ENCODE results near the gene EAF2.

Gene EAF2

GRCh38 chr3:121863801-121864200 is 28.8 kb downstream of the EAF2 start:
- no peaks in the 10 kb centered on the region for H3K79me2 ChIP-seq (ENCODE audit: control insufficient read depth, insufficient read depth, low read length)
- no peak overlapping the region for H3K23ac ChIP-seq (ENCODE audit: low read length)
- no peak overlapping the region for H2BK120ac ChIP-seq (ENCODE audit: low read depth, low read length)
- H3K4me3 ChIP-seq (ENCODE audit: low read length) = no peak overlapping the region
- no peak overlapping the region for H3K56ac ChIP-seq (ENCODE audit: low read length)
- no peaks in the 10 kb centered on the region for H3K79me1 ChIP-seq (ENCODE audit: low read length)
- H2BK15ac ChIP-seq (replicated peaks; ENCODE audit: low read depth) = no peak overlapping the region
- no peak overlapping the region for H3K4me2 ChIP-seq (ENCODE audit: low read length)
- H3K36me3 ChIP-seq (ENCODE audit: control insufficient read depth, insufficient read depth, low read length) = no peaks in the 10 kb centered on the region
- H2BK5ac ChIP-seq (ENCODE audit: low read length) = no peak overlapping the region
- H4K5ac ChIP-seq (ENCODE audit: low read length) = no peak overlapping the region
- no peak overlapping the region for H3K18ac ChIP-seq (ENCODE audit: low read length)
- H3K9ac ChIP-seq (ENCODE audit: low read length) = no peak overlapping the region
- H3K4ac ChIP-seq (ENCODE audit: low read depth, low read length) = no peak overlapping the region
- no peak overlapping the region for H2AK5ac ChIP-seq (ENCODE audit: low read length)
- no peaks in the 10 kb centered on the region for H3K4me1 ChIP-seq (ENCODE audit: control insufficient read depth, low read depth, low read length)
- no peak overlapping the region for H3K27ac ChIP-seq (ENCODE audit: low read depth, low read length)
- H4K8ac ChIP-seq (ENCODE audit: low read depth, low read length) = no peak overlapping the region
- DNase-seq = no peak
- H3K27me3 ChIP-seq (ENCODE audit: insufficient read depth, low read length, poor library complexity) = no peaks in the 10 kb centered on the region

DNA sequence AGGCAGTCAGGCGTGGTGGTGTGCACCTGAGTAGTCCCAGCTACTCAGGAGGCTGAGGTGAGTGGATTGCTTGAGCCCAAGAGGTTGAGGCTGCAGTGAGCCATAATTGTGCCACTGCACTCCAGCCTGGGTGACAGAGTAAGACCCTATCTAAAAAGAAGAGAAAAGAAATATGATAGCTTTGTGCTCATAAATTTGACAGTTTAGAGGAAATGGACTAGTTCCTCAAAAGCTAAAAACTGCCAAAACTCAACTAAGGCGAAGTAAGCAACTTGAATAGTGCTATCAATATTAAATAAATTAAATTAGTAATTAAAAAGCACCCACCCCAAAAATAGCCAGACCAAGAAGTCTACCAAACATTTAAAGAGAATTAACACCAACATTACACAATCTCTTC is 34.7 kb downstream of the EAF2 start:
- WGBS (ENCODE audit: extremely low coverage, insufficient coverage, low lambda C conversion rate) = no CpG with 5 or more reads among the region's 2 CpGs
- Histone ChIP-seq H3K27ac (ENCODE audit: low read depth, low read length) (no peak overlapping the region), H3K18ac (ENCODE audit: low read length) (no peak overlapping the region), H3K23ac (ENCODE audit: low read length) (no peak overlapping the region), H3K4me3 (ENCODE audit: low read length) (no peak overlapping the region), H2AK5ac (ENCODE audit: low read length) (no peak overlapping the region), H3K56ac (ENCODE audit: low read length) (no peak overlapping the region), H3K79me1 (ENCODE audit: low read length) (no peaks in the 10 kb centered on the region), H3K4me1 (ENCODE audit: control insufficient read depth, low read depth, low read length) (no peaks in the 10 kb centered on the region), H3K27me3 (ENCODE audit: insufficient read depth, low read length, poor library complexity) (no peaks in the 10 kb centered on the region), H4K5ac (ENCODE audit: low read length) (no peak overlapping the region), H3K79me2 (ENCODE audit: control insufficient read depth, insufficient read depth, low read length) (no peaks in the 10 kb centered on the region), H2BK120ac (ENCODE audit: low read depth, low read length) (no peak overlapping the region), H3K4me2 (ENCODE audit: low read length) (no peak overlapping the region), H2BK5ac (ENCODE audit: low read length) (no peak overlapping the region), H3K36me3 (ENCODE audit: control insufficient read depth, insufficient read depth, low read length) (no peaks in the 10 kb centered on the region), H3K9ac (ENCODE audit: low read length) (no peak overlapping the region), H2BK15ac (replicated peaks; ENCODE audit: low read depth) (no peak overlapping the region), H4K8ac (ENCODE audit: low read depth, low read length) (no peak overlapping the region), H3K4ac (ENCODE audit: low read depth, low read length) (no peak overlapping the region)
- DNase-seq = no peak

- Histone ChIP-seq H3K79me1 (ENCODE audit: low read length) (no peaks in the 10 kb centered on the region), H3K36me3 (ENCODE audit: control insufficient read depth, insufficient read depth, low read length) (no peaks in the 10 kb centered on the region), H3K23ac (ENCODE audit: low read length) (no peak overlapping the region), H2BK120ac (ENCODE audit: low read depth, low read length) (no peak overlapping the region), H3K4ac (ENCODE audit: low read depth, low read length) (no peak overlapping the region), H2AK5ac (ENCODE audit: low read length) (no peak overlapping the region), H4K8ac (ENCODE audit: low read depth, low read length) (no peak overlapping the region), H3K27me3 (ENCODE audit: insufficient read depth, low read length, poor library complexity) (no peaks in the 10 kb centered on the region), H3K4me3 (ENCODE audit: low read length) (no peak overlapping the region), H2BK15ac (replicated peaks; ENCODE audit: low read depth) (no peak overlapping the region), H3K9ac (ENCODE audit: low read length) (no peak overlapping the region), H3K79me2 (ENCODE audit: control insufficient read depth, insufficient read depth, low read length) (no peaks in the 10 kb centered on the region), H3K56ac (ENCODE audit: low read length) (no peak overlapping the region), H4K5ac (ENCODE audit: low read length) (no peak overlapping the region), H2BK5ac (ENCODE audit: low read length) (no peak overlapping the region), H3K4me2 (ENCODE audit: low read length) (no peak overlapping the region), H3K18ac (ENCODE audit: low read length) (no peak overlapping the region), H3K4me1 (ENCODE audit: control insufficient read depth, low read depth, low read length) (no peaks in the 10 kb centered on the region), H3K27ac (ENCODE audit: low read depth, low read length) (no peak overlapping the region)
- DNase-seq = no peak
Observed at GRCh38 chr3:121870717-121871116, 35.7 kb downstream of the EAF2 start.

- no peak overlapping the region for H3K4me2 ChIP-seq (ENCODE audit: low read length)
- no peak overlapping the region for H3K18ac ChIP-seq (ENCODE audit: low read length)
- H2BK5ac ChIP-seq (ENCODE audit: low read length) = no peak overlapping the region
- H3K23ac ChIP-seq (ENCODE audit: low read length) = no peak overlapping the region
- no peak overlapping the region for H3K4me3 ChIP-seq (ENCODE audit: low read length)
- H3K56ac ChIP-seq (ENCODE audit: low read length) = no peak overlapping the region
- no peaks in the 10 kb centered on the region for H3K27me3 ChIP-seq (ENCODE audit: insufficient read depth, low read length, poor library complexity)
- H3K27ac ChIP-seq (ENCODE audit: low read depth, low read length) = no peak overlapping the region
- H3K4me1 ChIP-seq (ENCODE audit: control insufficient read depth, low read depth, low read length) = no peaks in the 10 kb centered on the region
- no peaks in the 10 kb centered on the region for H3K79me1 ChIP-seq (ENCODE audit: low read length)
- H2AK5ac ChIP-seq (ENCODE audit: low read length) = no peak overlapping the region
- H3K79me2 ChIP-seq (ENCODE audit: control insufficient read depth, insufficient read depth, low read length) = no peaks in the 10 kb centered on the region
- WGBS (ENCODE audit: extremely low coverage, insufficient coverage, low lambda C conversion rate) = no CpG with 5 or more reads among the region's 1 CpG
- H2BK15ac ChIP-seq (replicated peaks; ENCODE audit: low read depth) = no peak overlapping the region
- no peak for DNase-seq
- H2BK120ac ChIP-seq (ENCODE audit: low read depth, low read length) = no peak overlapping the region
- no peak overlapping the region for H3K4ac ChIP-seq (ENCODE audit: low read depth, low read length)
- H4K8ac ChIP-seq (ENCODE audit: low read depth, low read length) = no peak overlapping the region
- H3K36me3 ChIP-seq (ENCODE audit: control insufficient read depth, insufficient read depth, low read length) = no peaks in the 10 kb centered on the region
- H3K9ac ChIP-seq (ENCODE audit: low read length) = no peak overlapping the region
- H4K5ac ChIP-seq (ENCODE audit: low read length) = no peak overlapping the region
Observed at GRCh38 chr3:121871430-121871829, 36.4 kb downstream of the EAF2 start.

DNA sequence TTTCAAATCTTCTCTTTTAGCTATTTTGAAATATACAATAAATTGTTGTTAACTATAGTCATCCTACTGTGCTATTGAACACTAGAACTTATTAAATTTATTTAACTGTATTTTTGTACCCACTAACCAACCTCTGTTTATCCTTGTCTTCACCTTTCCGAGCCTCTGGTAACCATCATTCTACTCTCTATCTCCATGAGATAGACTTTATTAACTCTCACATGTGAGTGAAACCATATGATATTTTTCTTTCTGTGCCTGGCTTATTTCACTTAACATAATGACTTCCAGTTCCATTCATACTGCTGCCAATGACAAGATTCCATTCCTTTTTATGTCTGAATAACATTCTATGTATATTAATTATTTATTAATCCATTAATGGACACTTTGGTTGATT is 43.4 kb downstream of the EAF2 start:
- Histone ChIP-seq H3K27ac (ENCODE audit: low read depth, low read length) (no peak overlapping the region), H3K27me3 (ENCODE audit: insufficient read depth, low read length, poor library complexity) (no peaks in the 10 kb centered on the region), H3K79me1 (ENCODE audit: low read length) (no peaks in the 10 kb centered on the region), H3K4me2 (ENCODE audit: low read length) (no peak overlapping the region), H3K79me2 (ENCODE audit: control insufficient read depth, insufficient read depth, low read length) (no peaks in the 10 kb centered on the region), H2BK5ac (ENCODE audit: low read length) (no peak overlapping the region), H3K4me3 (ENCODE audit: low read length) (no peak overlapping the region), H2BK120ac (ENCODE audit: low read depth, low read length) (no peak overlapping the region), H3K23ac (ENCODE audit: low read length) (no peak overlapping the region), H3K4ac (ENCODE audit: low read depth, low read length) (no peak overlapping the region), H3K36me3 (ENCODE audit: control insufficient read depth, insufficient read depth, low read length) (no peaks in the 10 kb centered on the region), H3K18ac (ENCODE audit: low read length) (no peak overlapping the region), H4K5ac (ENCODE audit: low read length) (no peak overlapping the region), H3K56ac (ENCODE audit: low read length) (no peak overlapping the region), H3K9ac (ENCODE audit: low read length) (no peak overlapping the region), H2AK5ac (ENCODE audit: low read length) (no peak overlapping the region), H2BK15ac (replicated peaks; ENCODE audit: low read depth) (no peak overlapping the region), H3K4me1 (ENCODE audit: control insufficient read depth, low read depth, low read length) (no peaks in the 10 kb centered on the region), H4K8ac (ENCODE audit: low read depth, low read length) (no peak overlapping the region)
- DNase-seq = no peak
- WGBS (ENCODE audit: extremely low coverage, insufficient coverage, low lambda C conversion rate) = no CpG with 5 or more reads among the region's 1 CpG

- no CpG with 5 or more reads among the region's 1 CpG for WGBS (ENCODE audit: extremely low coverage, insufficient coverage, low lambda C conversion rate)
- Histone ChIP-seq H3K4me3 (ENCODE audit: low read length) (no peak overlapping the region), H3K79me1 (ENCODE audit: low read length) (no peaks in the 10 kb centered on the region), H2AK5ac (ENCODE audit: low read length) (no peak overlapping the region), H2BK5ac (ENCODE audit: low read length) (no peak overlapping the region), H4K8ac (ENCODE audit: low read depth, low read length) (no peak overlapping the region), H3K4me2 (ENCODE audit: low read length) (no peak overlapping the region), H3K27ac (ENCODE audit: low read depth, low read length) (no peak overlapping the region), H3K79me2 (ENCODE audit: control insufficient read depth, insufficient read depth, low read length) (no peaks in the 10 kb centered on the region), H2BK15ac (replicated peaks; ENCODE audit: low read depth) (no peak overlapping the region), H3K4ac (ENCODE audit: low read depth, low read length) (no peak overlapping the region), H4K5ac (ENCODE audit: low read length) (no peak overlapping the region), H3K27me3 (ENCODE audit: insufficient read depth, low read length, poor library complexity) (no peaks in the 10 kb centered on the region), H3K9ac (ENCODE audit: low read length) (no peak overlapping the region), H3K4me1 (ENCODE audit: control insufficient read depth, low read depth, low read length) (no peaks in the 10 kb centered on the region), H3K36me3 (ENCODE audit: control insufficient read depth, insufficient read depth, low read length) (no peaks in the 10 kb centered on the region), H3K56ac (ENCODE audit: low read length) (no peak overlapping the region), H3K23ac (ENCODE audit: low read length) (no peak overlapping the region), H3K18ac (ENCODE audit: low read length) (no peak overlapping the region), H2BK120ac (ENCODE audit: low read depth, low read length) (no peak overlapping the region)
- DNase-seq = peak; percentile 64
Observed at GRCh38 chr3:121883507-121883906, 48.5 kb downstream of the EAF2 start.
